H1 (cell line): ENCODE measurements around the gene GSTA2. TPM values are rescaled to one million over a fixed set of nuclear protein-coding genes. Genes with fewer than 3 reads are reported as not detected.

Experiments used
- CBX8 ChIP-seq: fragments of 300-800, 300-1000 bp; sonication (generic); IDR thresholded peaks from 2 replicates; pipeline ENCODE4 v1.7.1; 2016; ENCODE audit warnings: low read depth, low read length, borderline replicate concordance
- CHD1 ChIP-seq: IDR thresholded peaks from 2 replicates; pipeline ENCODE4 v1.6.1; 2012; ENCODE audit warnings: low read depth, low read length, improper control_type of control experiment
- HDAC2 ChIP-seq, 2 experiments: fragments of 300-600 bp in 1 of 2; sonication (generic) in 1 of 2; IDR thresholded peaks; 2 replicates each; pipeline ENCODE4 v1.6.1; 2011 to 2012; ENCODE audit warnings: low read depth in 2 of 2, low read length in 2 of 2, mild to moderate bottlenecking in 2 of 2, moderate library complexity in 2 of 2, borderline replicate concordance in 1 of 2, inconsistent platforms in 1 of 2
- KDM5A ChIP-seq: fragments of 200-600 bp; IDR thresholded peaks from 2 replicates; pipeline ENCODE4 v1.7.1; 2012; ENCODE audit warnings: mild to moderate bottlenecking, low read length, inconsistent platforms, mixed read lengths
- polyA plus RNA-seq, 7 experiments: library from polyadenylated mRNA; depleted of rRNA in 3 of 7; stranded (reverse) in 5 of 7; unstranded in 2 of 7; fragments of >200 nt in 5 of 7; fragments of 200-250 nt in 2 of 7; gene quantifications; 1 replicate in 5 of 7; 2 replicates in 1 of 7; 4 replicates in 1 of 7; pipeline versions ENCODE4 v1.2.1 to v1.2.3, GENCODE V29; 2011 to 2013; ENCODE audit warnings: missing spikeins in 2 of 7, mixed read lengths in 2 of 7
- total RNA-seq: library from RNA; stranded (reverse); fragmentation: NEBNext Ultra II Directional; extraction: Animal tissue kit (Norgen Biotek cat#: 25700); gene quantifications from 2 replicates; pipeline ENCODE4 v1.2.1, GENCODE V29; 2021

GSTA2 gene
- total and polyA plus RNA-seq, 2 of the 8 experiments (the other 6 are each of a cell fraction or from before 2014, with no cell fraction given) = 0.05 TPM; not detected in 1

DNA sequence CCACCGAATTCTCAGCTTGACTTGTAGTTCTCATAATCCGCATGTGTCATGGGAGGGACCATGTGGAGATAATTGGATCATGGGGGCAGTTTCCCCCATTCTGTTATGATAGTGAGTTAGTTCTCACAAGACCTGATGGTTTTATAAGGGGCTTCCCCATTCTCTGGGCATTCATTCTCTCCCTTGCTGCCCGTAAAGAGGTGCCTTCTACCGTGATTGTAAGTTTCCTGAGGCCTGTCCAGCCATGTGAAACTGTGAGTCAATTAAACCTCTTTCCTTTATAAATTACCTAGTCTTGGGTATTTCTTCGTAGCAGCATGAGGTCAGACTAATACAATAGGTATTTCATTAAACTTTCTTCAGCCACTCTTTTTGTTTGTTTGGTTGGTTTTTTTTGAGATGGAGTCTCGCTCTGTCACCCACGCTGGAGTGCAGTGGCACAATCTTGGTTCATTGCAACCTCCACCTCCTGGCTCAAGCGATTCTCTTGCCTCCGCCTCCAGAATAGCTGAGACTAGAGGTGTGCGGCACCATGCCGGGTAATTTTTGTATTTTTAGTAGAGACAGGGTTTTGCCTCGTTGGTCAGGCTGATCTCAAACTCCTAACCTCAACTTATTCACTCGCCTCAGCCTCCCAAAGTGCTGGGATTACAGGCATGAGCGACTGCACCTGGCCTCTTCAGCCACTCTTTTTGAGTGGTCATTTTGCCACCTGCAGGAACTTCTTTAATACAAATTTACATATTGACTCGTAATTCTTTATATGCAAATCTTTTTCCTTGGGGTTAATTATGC, 36.3 kb downstream of the GSTA2 start (continued):
- TF ChIP-seq HDAC2 (IDR thresholded peaks at IDR 0.05; ENCODE audit: borderline replicate concordance in 1 of 2, low read depth in 2 of 2, low read length in 2 of 2) (no peak), KDM5A (no peak), CHD1 (no peak), CBX8 (no peak)
